MCF 10A (cell line): ENCODE data around the gene SLC35F5. TPM values are rescaled to one million over a fixed set of nuclear protein-coding genes. Genes with fewer than 3 reads are reported as not detected.

Experiments
- BruUV-seq: library from RNA; stranded (reverse); fragments of 400-500 nt; replicated peaks from 2 replicates; lab custom pipeline; 2021; lab: Mats Ljungman, UMichigan
- CTCF ChIA-PET: fragments of 300-600 bp; sonication (Branson Sonifier 250); formaldehyde crosslinking; extraction: SDS; loops from one replicate; lab custom pipeline; 2021; ENCODE audit warnings: antibody characterized with exemption, inconsistent platforms; lab: Yijun Ruan, JAX
- POLR2A ChIA-PET: fragments of 300-600, 350-650 bp; sonication (Branson Sonifier 250); formaldehyde crosslinking; extraction: SDS; loops from one replicate; lab custom pipeline; 2020; ENCODE audit warnings: antibody characterized with exemption, inconsistent platforms; lab: Yijun Ruan, JAX
- DNase-seq: peaks from one replicate; pipeline ENCODE4 v3.0.0-alpha.2; 2018; ENCODE audit not compliant: unreplicated experiment
- H3K27ac Mint-ChIP-seq: one replicate; pipeline ENCODE4 v1.8.0; 2022; ENCODE audit warnings: mild to moderate bottlenecking, low read depth, mixed read lengths; ENCODE audit not compliant: unreplicated experiment
- H3K27me3 Mint-ChIP-seq: one replicate; pipeline ENCODE4 v1.8.0; 2022; ENCODE audit warnings: mixed read lengths; ENCODE audit not compliant: insufficient read depth, unreplicated experiment
- H3K36me3 Mint-ChIP-seq: one replicate; pipeline ENCODE4 v1.8.0; 2022; ENCODE audit warnings: mild to moderate bottlenecking, moderate library complexity, mixed read lengths; ENCODE audit not compliant: insufficient read depth, unreplicated experiment
- H3K4me1 Mint-ChIP-seq: one replicate; pipeline ENCODE4 v1.8.0; 2022; ENCODE audit warnings: mixed read lengths; ENCODE audit not compliant: insufficient read depth, unreplicated experiment
- H3K4me3 Mint-ChIP-seq: one replicate; pipeline ENCODE4 v1.8.0; 2022; ENCODE audit warnings: mild to moderate bottlenecking, moderate library complexity, mixed read lengths; ENCODE audit not compliant: unreplicated experiment
- H3K9me3 Mint-ChIP-seq: one replicate; pipeline ENCODE4 v1.8.0; 2022; ENCODE audit warnings: mixed read lengths; ENCODE audit not compliant: unreplicated experiment
- CTCF ChIP-seq: fragments of 200-600 bp; IDR thresholded peaks from one replicate; pipeline ENCODE4 v1.8.0; 2022; ENCODE audit warnings: antibody characterized with exemption, mild to moderate bottlenecking; ENCODE audit not compliant: unreplicated experiment
- intact Hi-C: fragments of 100-400 bp; cut with micrococcal nuclease; formaldehyde crosslinking; loops from 2 replicates; pipeline ENCODE4 v1.14.1; 2022
- total RNA-seq: library from RNA; stranded (reverse); gene quantifications from 2 replicates; pipeline ENCODE4 v1.2.3, GENCODE V29; 2022

The SLC35F5 gene
- total RNA-seq, 1 experiment from 2014 or later: 52.7 TPM

GRCh38 chr2:113796592-113797175 is 40.2 kb upstream of the SLC35F5 start:
- no peak overlapping the region for H3K4me3 Mint-ChIP-seq
- no peaks in the 10 kb centered on the region for H3K27me3 Mint-ChIP-seq
- POLR2A ChIA-PET: no interaction called here
- H3K27ac Mint-ChIP-seq: no peak overlapping the region
- no peak for DNase-seq
- no peaks in the 10 kb centered on the region for H3K36me3 Mint-ChIP-seq
- intact Hi-C loops: loop anchor here (5.0 kb wide), 1 partner anchor 756 kb away; no protein-coding TSS in a partner anchor
- no peaks in the 10 kb centered on the region for H3K4me1 Mint-ChIP-seq
- CTCF ChIA-PET: interaction anchor here (0.6 to 1.1 kb wide), 2 partner anchors 14 to 389 kb away, joined by 3 to 4 read pairs; no protein-coding TSS in a partner anchor
- no TSS peak for BruUV-seq
- H3K9me3 Mint-ChIP-seq: no peaks in the 10 kb centered on the region
- no peak for TF ChIP-seq CTCF

- H3K4me3 Mint-ChIP-seq: no peak overlapping the region
- ChIA-PET POLR2A (interaction anchor here (1.0 to 1.4 kb wide), 2 partner anchors 39 to 94 kb away, joined by 3 read pairs; partner anchors contain the start of gene SLC35F5), CTCF (interaction anchor here (1.3 kb wide), 1 partner anchor 34 kb away, joined by 3 read pairs; no protein-coding TSS in a partner anchor)
- H3K27me3 Mint-ChIP-seq: no peaks in the 10 kb centered on the region
- no peaks in the 10 kb centered on the region for H3K4me1 Mint-ChIP-seq
- no peak for DNase-seq
- no peak for TF ChIP-seq CTCF
- BruUV-seq: no TSS peak
- no peaks in the 10 kb centered on the region for H3K9me3 Mint-ChIP-seq
- no peak overlapping the region for H3K27ac Mint-ChIP-seq
- intact Hi-C loops: loop anchor here (5.0 kb wide), 1 partner anchor 757 kb away; no protein-coding TSS in a partner anchor
- H3K36me3 Mint-ChIP-seq: no peaks in the 10 kb centered on the region
These were observed 39.0 kb upstream of the SLC35F5 start for GRCh38 chr2:113795405-113795920.

GRCh38 chr2:113791697-113792590 is 35.5 kb upstream of the SLC35F5 start:
- no peak for DNase-seq

More at GRCh38 chr2:113791697-113792590, 35.5 kb upstream of the SLC35F5 start:
- H3K4me1 Mint-ChIP-seq: no peaks in the 10 kb centered on the region
- no peaks in the 10 kb centered on the region for H3K9me3 Mint-ChIP-seq
- no peak overlapping the region for H3K4me3 Mint-ChIP-seq
- H3K36me3 Mint-ChIP-seq: no peaks in the 10 kb centered on the region
- ChIA-PET POLR2A (no interaction called here), CTCF (interaction anchor here (1.1 kb wide), 1 partner anchor 11 kb away, joined by 3 read pairs; no protein-coding TSS in a partner anchor)
- no peak for TF ChIP-seq CTCF
- intact Hi-C loops: no loop called here
- no TSS peak for BruUV-seq
- no peak overlapping the region for H3K27ac Mint-ChIP-seq
- no peaks in the 10 kb centered on the region for H3K27me3 Mint-ChIP-seq
